GM18502 (cell line): Measurements from ENCODE around the gene MLIP.
A peak's percentile ranks its signal among the peaks of the same experiment; 100 is the strongest.
"Not testable (repeated sequence)": the region's sequence is repeated elsewhere in the genome, so short reads cannot be mapped to it uniquely, and the experiment has no call there.

Experiments
- ATAC-seq: cut with Tn5 transposase; IDR thresholded peaks from one replicate; pipeline ENCODE4 v1.9.1; 2021; ENCODE audit warnings: mild to moderate bottlenecking; ENCODE audit not compliant: unreplicated experiment, poor library complexity

MLIP gene

DNA sequence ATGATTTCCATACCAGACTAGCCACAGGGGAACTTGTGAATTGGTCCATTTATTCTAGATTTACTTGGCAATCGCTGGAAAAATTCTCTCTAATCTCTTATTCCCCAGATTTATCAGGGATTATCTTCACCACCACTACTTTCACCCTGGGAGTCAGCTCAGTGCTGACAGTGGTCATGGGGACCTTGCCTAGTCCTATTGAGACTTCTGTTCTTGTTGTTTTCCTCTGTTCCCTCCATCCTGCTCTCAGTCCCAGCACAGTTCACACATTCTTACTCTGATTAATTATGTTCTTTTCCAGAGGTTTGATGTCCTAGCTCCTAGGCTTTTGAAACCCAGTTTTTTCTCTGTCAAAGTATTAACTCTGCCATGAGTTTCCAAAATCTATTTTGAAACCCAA, 103.0 kb downstream of the MLIP start:
- no peak for ATAC-seq

- no peak for ATAC-seq
These were observed 105.1 kb downstream of the MLIP start for GRCh38 chr6:54216336-54216735.

- ATAC-seq: no peak
These were observed 105.8 kb downstream of the MLIP start for GRCh38 chr6:54217018-54217417.

- ATAC-seq: no peak
These were observed 111.0 kb downstream of the MLIP start for GRCh38 chr6:54222217-54222616.

DNA sequence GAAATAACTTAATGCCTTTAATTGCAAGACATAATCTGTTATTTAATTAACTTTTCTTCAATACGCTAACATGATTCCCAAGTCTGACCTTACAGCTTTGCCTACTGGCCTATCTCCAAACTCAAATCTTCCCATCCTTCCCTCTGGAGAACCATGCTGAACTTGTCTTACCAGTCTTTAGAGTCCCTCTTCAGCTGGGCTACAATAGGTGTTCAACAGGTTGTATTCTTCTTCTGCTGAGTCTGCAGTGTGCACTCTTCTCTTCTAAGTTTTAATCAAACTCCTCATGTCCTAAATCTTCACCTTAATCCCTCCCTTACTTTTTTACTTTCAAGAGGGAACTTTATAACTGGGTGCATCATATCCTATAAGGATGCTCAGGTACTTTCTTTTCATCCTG, 121.5 kb downstream of the MLIP start:
- ATAC-seq: no peak

DNA sequence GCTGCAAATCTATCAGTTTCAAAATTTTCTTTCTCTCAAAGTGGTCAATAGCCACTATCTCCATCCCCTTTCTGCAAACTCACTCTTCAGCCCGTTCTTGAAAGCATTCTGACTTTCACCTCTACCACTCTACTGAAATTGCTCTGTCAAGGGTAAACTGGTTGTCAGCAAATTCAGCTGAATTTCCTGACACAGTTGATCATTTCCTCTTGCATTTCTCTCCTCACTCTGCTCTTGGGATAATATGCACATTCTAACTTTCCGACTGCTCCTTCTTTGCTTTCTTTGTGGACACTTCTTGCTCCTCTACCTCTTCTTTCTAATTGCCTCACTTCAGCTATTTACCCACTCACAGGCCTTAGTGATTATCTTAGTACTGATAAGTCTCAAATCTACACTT, 123.3 kb downstream of the MLIP start:
- no peak for ATAC-seq

GRCh38 chr6:54236984-54237383, 125.7 kb downstream of the MLIP start:
- ATAC-seq: no peak

DNA sequence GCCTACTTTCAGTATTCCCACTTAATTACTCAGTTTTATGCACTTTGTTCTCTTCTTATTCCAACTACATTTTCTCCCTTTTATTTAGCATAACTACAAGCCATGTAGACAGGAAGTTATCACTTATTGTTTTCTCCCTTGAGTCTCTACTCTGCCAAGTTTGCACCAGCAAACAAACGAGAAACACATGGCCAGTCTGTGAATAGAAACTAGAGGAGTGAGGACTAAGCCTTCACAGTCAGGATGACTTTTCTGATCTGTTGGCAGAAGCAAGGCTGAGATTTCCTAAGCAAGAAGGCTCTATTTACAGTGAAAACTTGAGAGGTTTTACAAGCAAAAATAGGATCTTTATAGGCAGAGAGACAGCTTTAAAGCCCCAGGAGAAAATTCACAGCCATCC, 127.2 kb downstream of the MLIP start:
- no peak for ATAC-seq

GRCh38 chr6:54243699-54244098, 132.5 kb downstream of the MLIP start:
- ATAC-seq: no peak

DNA sequence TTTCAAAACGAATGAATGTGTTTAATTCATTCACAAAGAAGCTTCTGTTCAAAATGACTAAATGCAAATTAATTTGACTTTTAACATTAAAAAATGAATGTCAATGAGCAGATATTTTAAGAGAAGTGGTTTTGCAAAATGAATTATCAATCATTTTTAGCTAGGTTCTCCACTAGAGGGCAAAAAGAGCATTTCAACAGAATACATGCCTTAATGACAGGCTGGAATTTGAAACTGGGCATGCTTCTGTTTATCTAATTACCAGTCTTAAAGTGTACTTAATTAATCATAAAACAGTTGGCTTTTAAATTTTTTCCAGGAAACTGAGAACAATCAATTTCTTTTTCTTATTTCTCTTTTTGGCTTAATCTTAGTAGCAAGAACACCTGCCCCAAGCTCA, 133.2 kb downstream of the MLIP start:
- no peak for ATAC-seq

- no peak for ATAC-seq
These were observed 134.0 kb downstream of the MLIP start for GRCh38 chr6:54245265-54245664.

DNA sequence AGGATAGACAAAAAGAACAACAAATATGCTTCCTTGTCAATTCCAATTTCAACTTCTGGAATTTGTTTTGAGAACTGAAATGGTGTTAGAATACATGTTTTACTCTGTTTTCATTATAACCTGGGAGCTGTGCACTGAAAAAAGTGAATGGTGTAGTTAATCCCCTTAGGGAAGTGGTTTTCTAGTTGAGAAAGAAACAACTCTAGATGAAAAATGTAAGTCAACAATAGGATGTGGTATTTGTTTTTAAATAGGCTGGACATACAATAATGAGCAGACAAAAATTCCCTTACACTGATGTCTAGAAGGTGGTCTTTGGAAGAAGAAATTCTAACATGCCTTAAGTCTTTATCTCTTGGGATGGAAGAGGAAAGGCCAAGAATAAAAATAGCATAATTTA, 137.1 kb downstream of the MLIP start:
- ATAC-seq: peak; percentile 40

- peak; percentile 56 for ATAC-seq
These were observed 137.8 kb downstream of the MLIP start for GRCh38 chr6:54248994-54249393.

- not testable (repeated sequence) for ATAC-seq
These were observed 138.6 kb downstream of the MLIP start for GRCh38 chr6:54249812-54250211.

- no peak for ATAC-seq
These were observed 141.3 kb downstream of the MLIP start for GRCh38 chr6:54252496-54252895.

DNA sequence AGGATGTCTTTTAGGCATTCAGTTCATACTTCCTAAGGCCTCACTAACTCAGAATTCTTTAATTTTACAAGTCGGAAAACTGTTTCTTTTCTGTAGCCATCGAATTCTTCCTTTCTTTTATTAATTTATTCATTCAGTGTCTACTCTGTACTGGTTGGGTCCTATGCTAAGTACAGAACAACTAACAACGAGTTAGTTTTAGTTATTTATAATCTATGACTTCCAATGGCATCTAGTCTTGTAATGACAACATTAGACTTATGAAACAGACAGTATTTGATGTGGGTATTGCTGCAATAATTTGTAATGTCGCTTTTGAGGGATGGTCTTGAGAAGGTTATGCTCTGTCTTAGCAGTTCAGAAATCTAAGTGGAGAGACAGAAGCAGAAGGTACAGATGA, 141.7 kb downstream of the MLIP start:
- no peak for ATAC-seq

- ATAC-seq: no peak
These were observed 143.6 kb downstream of the MLIP start for GRCh38 chr6:54254886-54255285.

DNA sequence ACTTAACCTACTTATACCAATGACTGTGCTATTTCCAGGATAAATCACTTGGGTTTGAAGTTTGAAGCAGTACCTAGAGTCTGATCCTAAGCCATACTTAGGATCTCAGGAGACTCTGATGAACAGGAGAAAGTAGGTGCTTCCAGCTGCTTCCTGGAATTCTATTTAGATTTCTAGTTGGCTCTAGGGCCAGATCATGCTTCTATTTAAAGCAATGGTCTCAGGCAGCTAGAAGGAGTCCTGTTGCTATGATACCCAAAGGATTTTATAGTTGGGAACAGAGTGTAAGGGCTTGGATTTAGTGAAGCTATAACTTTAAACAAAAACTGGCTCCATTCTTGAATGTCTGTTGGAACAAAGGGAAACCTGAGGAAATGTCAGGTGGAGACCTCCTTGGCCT, 144.6 kb downstream of the MLIP start:
- no peak for ATAC-seq

DNA sequence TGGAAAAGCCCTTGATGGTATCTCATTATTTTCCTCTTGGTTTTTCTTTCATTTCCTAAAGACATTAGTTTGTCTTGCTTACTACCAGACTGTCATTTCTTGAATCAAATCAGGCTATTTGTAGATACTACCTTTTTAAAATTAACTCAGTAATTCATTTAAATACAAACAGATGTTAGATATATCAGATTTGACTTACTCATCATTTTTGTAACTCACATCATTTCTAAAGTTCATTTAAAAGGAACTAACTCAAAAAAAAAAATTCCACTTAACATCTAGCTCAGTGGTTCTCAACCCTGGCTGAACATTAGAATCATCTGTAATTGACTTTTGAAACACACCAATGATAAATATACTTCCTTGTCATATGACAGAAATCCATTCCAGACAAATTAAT, 148.8 kb downstream of the MLIP start:
- ATAC-seq: no peak

DNA sequence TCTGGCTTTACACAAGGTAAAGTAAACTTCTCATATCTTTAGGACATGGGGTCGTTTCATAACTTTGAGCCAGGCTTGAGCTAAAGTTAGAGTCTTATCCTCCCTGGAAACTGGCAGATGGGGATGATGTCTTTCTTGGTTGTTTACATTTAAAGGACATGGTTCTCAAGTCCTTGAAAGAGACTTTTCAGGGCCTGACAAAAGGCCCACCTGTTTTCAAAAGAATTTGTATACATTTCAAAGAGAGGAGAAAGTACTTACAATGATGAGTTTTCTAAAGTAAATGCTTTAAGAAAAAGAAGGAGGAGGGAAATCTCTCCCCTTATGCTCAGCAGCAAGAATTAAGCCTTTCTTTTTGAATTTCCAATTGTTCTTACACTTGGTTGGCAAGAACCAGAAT, 151.3 kb downstream of the MLIP start:
- ATAC-seq: no peak

DNA sequence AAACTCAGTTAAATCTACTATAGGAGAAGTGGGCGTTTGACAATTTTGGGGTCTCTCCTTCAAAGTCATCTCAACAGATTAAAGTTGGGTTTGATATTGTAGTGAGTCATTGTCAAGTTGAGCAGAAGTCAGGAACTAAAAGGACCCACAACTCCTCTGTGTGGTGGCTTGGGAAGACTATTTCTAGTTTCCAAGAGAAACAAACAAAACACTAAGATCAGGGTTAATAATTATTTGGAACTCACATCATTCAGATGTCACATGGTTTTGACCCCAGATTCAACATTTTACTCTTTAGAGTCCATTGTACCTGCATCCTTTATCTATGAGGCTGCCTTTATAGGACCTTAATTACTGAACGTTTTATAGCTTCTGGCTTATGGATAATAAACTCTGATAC, 151.7 kb downstream of the MLIP start:
- no peak for ATAC-seq

DNA sequence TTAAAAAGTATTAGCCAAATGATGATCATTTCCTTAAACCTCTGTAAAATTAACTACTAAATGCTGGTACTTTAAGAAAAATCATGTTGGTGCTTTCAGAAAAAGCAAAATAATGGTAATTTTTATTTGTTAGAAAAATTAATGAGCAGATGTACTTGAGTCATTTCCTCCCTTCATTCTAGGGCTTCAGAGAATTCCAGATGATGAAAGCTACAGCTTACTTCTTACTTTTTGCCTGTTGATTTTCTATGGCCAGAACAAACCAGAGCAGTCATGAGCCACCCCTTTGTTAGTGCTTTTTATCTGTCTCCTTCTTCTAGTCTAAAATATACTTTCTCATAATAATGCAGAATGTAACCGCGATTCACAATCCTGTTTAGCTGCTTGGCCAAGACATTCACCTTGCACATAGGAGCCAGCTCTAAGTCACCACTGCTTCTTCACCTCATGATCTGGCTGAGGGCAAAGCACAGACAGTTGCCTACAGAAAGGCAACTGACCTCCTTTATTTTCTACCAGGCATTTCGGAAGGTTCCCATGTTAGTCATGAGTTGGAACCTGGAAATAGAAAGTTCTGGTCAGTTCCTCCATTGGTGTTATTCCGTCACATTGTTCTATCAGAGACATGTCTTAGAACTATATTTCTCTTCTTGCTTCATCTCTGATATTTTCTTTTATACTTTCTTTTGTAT, 153.5 kb downstream of the MLIP start:
- ATAC-seq: no peak
